ENCODE measurements around the gene BICC1.

Gene BICC1

GRCh38 chr10:58502956-58503355 is 9.7 kb upstream of the BICC1 start:
- TF ChIP-seq CTCF (conservative IDR thresholded peaks at IDR 0.05; ENCODE audit: low read length), result no peak
- no peak for DNase-seq (ENCODE audit: low read depth)
- no peak overlapping the region for H3K4me3 ChIP-seq (ENCODE audit: low read length)

GRCh38 chr10:58508316-58508715 is 4.4 kb upstream of the BICC1 start:
- no peak for TF ChIP-seq CTCF (conservative IDR thresholded peaks at IDR 0.05; ENCODE audit: low read length)
- DNase-seq (ENCODE audit: low read depth), result peak; percentile 94

GRCh38 chr10:58511765-58512490 is 744 bp upstream of the BICC1 start:
- no peak for TF ChIP-seq CTCF (conservative IDR thresholded peaks at IDR 0.05; ENCODE audit: low read length)
- H3K4me3 ChIP-seq (ENCODE audit: low read length), result peak overlapping the region; percentile 69
- peak; percentile 25 for DNase-seq (ENCODE audit: low read depth)

More at GRCh38 chr10:58508316-58508715, 4.4 kb upstream of the BICC1 start:
- H3K4me3 ChIP-seq (ENCODE audit: low read length), result no peak overlapping the region

- DNase-seq (ENCODE audit: low read depth), result peak; percentile 90
- TF ChIP-seq CTCF (conservative IDR thresholded peaks at IDR 0.05; ENCODE audit: low read length), result 0 out of 2 replicates have a peak, but pooled peaks have one; percentile 5
- peak overlapping the region; percentile 80 for H3K4me3 ChIP-seq (ENCODE audit: low read length)
These were observed 777 bp downstream of the BICC1 start for GRCh38 chr10:58513188-58514110.

- no peak for DNase-seq (ENCODE audit: low read depth)
- TF ChIP-seq CTCF (conservative IDR thresholded peaks at IDR 0.05; ENCODE audit: low read length), result no peak
- H3K4me3 ChIP-seq (ENCODE audit: low read length), result peak overlapping the region; percentile 80
These were observed 1.6 kb downstream of the BICC1 start for GRCh38 chr10:58514111-58514770.

- no peak for DNase-seq (ENCODE audit: low read depth)
- peak overlapping the region; percentile 80 for H3K4me3 ChIP-seq (ENCODE audit: low read length)
- TF ChIP-seq CTCF (conservative IDR thresholded peaks at IDR 0.05; ENCODE audit: low read length), result no peak
These were observed 2.7 kb downstream of the BICC1 start for GRCh38 chr10:58515291-58515941.

Data from AG10803 (cell line).